Liver (tissue), 9 donors: ENCODE data around the gene GPR137C. TPM values are rescaled to one million over a fixed set of nuclear protein-coding genes. Genes with fewer than 3 reads are reported as not detected.

Experiments used
- DNase-seq: peaks from one replicate; pipeline ENCODE4 v3.0.0-alpha.2; 2017; ENCODE audit warnings: low spot score
- H3K27ac ChIP-seq, 2 donors: one replicate each; pipeline ENCODE4 v1.7.0; 2013; ENCODE audit warnings: inconsistent platforms in 2 of 2, low read length in 2 of 2, control low read depth in 1 of 2, low read depth in 1 of 2, mild to moderate bottlenecking in 1 of 2
- H3K27me3 ChIP-seq, 4 donors: one replicate each; pipeline versions ENCODE4 v1.6.1 to v1.7.0; 2013; ENCODE audit warnings: low read length in 3 of 4, inconsistent platforms in 1 of 4, mild to moderate bottlenecking in 1 of 4, moderate library complexity in 1 of 4; ENCODE audit not compliant: control insufficient read depth in 4 of 4, insufficient read depth in 4 of 4
- H3K36me3 ChIP-seq, 4 donors: one replicate each; pipeline versions ENCODE4 v1.6.1 to v1.7.0; 2013; ENCODE audit warnings: low read length in 3 of 4, mild to moderate bottlenecking in 3 of 4, low read depth in 1 of 4, moderate library complexity in 1 of 4; ENCODE audit not compliant: control insufficient read depth in 4 of 4, insufficient read depth in 3 of 4
- H3K4me1 ChIP-seq, 4 donors: one replicate each; pipeline versions ENCODE4 v1.6.1 to v1.7.0; 2013; ENCODE audit warnings: low read length in 3 of 4, mild to moderate bottlenecking in 3 of 4, moderate library complexity in 1 of 4; ENCODE audit not compliant: control insufficient read depth in 4 of 4, insufficient read depth in 4 of 4
- H3K4me3 ChIP-seq, 3 donors: one replicate each; pipeline versions ENCODE4 v1.6.1 to v1.7.0; 2013; ENCODE audit warnings: low read length in 3 of 3, control low read depth in 1 of 3, low read depth in 1 of 3, mild to moderate bottlenecking in 1 of 3
- H3K9ac ChIP-seq, 2 donors: one replicate each; pipeline ENCODE4 v1.7.0; 2013; ENCODE audit warnings: low read length in 2 of 2, mild to moderate bottlenecking in 2 of 2, moderate library complexity in 2 of 2, control low read depth in 1 of 2, low read depth in 1 of 2
- H3K9me3 ChIP-seq, 4 donors: one replicate each; pipeline versions ENCODE4 v1.6.1 to v1.7.0; 2013; ENCODE audit warnings: low read length in 3 of 4; ENCODE audit not compliant: control insufficient read depth in 4 of 4
- EGR1 ChIP-seq, 2 donors: IDR thresholded peaks; 2 replicates each; pipeline ENCODE4 v1.6.1; 2016 to 2018; ENCODE audit warnings: antibody characterized with exemption in 2 of 2, low read depth in 2 of 2
- GABPA ChIP-seq, 2 donors: IDR thresholded peaks in 1 of 2; conservative IDR thresholded peaks in 1 of 2; 2 replicates each; pipeline ENCODE4 v1.6.1; 2016; ENCODE audit warnings: antibody characterized with exemption in 2 of 2, mild to moderate bottlenecking in 1 of 2, moderate library complexity in 1 of 2
- HNF4A ChIP-seq, 2 donors: conservative IDR thresholded peaks; 2 replicates each; pipeline ENCODE4 v1.6.1; 2016; ENCODE audit warnings: antibody characterized with exemption in 2 of 2, mild to moderate bottlenecking in 2 of 2
- HNF4G ChIP-seq: IDR thresholded peaks from 2 replicates; pipeline ENCODE4 v1.6.1; 2016; ENCODE audit warnings: antibody characterized with exemption
- MAX ChIP-seq: IDR thresholded peaks from 2 replicates; pipeline ENCODE4 v1.6.1; 2016; ENCODE audit warnings: antibody characterized with exemption
- NR2F2 ChIP-seq: IDR thresholded peaks from 2 replicates; pipeline ENCODE4 v1.6.1; 2016; ENCODE audit warnings: antibody characterized with exemption
- RXRA ChIP-seq, 2 donors: IDR thresholded peaks; 2 replicates each; pipeline ENCODE4 v1.6.1; 2017 to 2018; ENCODE audit warnings: antibody characterized with exemption in 2 of 2, mild to moderate bottlenecking in 1 of 2
- SP1 ChIP-seq: IDR thresholded peaks from 2 replicates; pipeline ENCODE4 v1.6.1; 2018; ENCODE audit warnings: antibody characterized with exemption, mild to moderate bottlenecking
- WGBS: extraction: QIAGEN DNeasy Blood & Tissue Kit; methylation state at CpG from one replicate; pipeline ENCODE4 v1.1.7; 2013; 5-methylcytosine and 5-hydroxymethylcytosine counted together
- polyA plus RNA-seq, 2 donors: library from polyadenylated mRNA; stranded (reverse) in 1 of 2; unstranded in 1 of 2; fragments of 200-250 nt in 1 of 2; fragments of >200 nt in 1 of 2; fragmentation: Nextera tagmentation in 1 of 2; extraction: Ambion mirVana in 1 of 2; gene quantifications; one replicate each; pipeline versions ENCODE4 v1.2.1 to v1.2.3, GENCODE V29; 2013 to 2015
- total RNA-seq, 2 donors: library from RNA; depleted of rRNA; stranded (reverse); fragments of >200 nt; gene quantifications; one replicate each; pipeline ENCODE4 v1.2.3, GENCODE V29; 2014
- TF ChIP-seq, protein P1 (sequence below): IDR thresholded peaks from 2 replicates; pipeline ENCODE4 v1.6.1; 2016; ENCODE audit warnings: antibody characterized with exemption, mild to moderate bottlenecking
- donor health status: healthy.
- donor health status: healthy.
- donor health status: healthy.
- donor health status: healthy.
- donor health status: healthy.

GPR137C gene
- total and polyA plus RNA-seq, 4 donors, result 0.14 to 1.3 (median 0.33) TPM

DNA sequence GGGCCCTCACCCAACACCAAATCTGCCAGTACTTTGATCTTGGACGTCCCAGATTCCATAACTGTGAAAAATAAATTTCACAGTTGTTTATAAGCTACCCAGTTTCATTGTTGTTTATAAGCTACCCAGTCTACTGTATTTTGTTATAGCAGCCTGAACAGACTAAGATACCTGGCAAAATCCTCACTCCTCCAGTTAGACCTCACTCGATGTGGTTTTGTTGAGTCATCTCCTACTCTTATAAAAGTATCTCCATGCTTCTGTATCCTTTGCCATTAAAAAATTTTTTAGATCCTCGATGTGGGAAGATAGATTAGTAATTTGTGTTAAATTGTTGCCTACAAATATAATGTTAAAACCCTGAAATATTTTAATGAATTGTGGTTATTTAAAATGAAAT, 16.4 kb upstream of the GPR137C start (continued):
- TF ChIP-seq, protein P1, sequence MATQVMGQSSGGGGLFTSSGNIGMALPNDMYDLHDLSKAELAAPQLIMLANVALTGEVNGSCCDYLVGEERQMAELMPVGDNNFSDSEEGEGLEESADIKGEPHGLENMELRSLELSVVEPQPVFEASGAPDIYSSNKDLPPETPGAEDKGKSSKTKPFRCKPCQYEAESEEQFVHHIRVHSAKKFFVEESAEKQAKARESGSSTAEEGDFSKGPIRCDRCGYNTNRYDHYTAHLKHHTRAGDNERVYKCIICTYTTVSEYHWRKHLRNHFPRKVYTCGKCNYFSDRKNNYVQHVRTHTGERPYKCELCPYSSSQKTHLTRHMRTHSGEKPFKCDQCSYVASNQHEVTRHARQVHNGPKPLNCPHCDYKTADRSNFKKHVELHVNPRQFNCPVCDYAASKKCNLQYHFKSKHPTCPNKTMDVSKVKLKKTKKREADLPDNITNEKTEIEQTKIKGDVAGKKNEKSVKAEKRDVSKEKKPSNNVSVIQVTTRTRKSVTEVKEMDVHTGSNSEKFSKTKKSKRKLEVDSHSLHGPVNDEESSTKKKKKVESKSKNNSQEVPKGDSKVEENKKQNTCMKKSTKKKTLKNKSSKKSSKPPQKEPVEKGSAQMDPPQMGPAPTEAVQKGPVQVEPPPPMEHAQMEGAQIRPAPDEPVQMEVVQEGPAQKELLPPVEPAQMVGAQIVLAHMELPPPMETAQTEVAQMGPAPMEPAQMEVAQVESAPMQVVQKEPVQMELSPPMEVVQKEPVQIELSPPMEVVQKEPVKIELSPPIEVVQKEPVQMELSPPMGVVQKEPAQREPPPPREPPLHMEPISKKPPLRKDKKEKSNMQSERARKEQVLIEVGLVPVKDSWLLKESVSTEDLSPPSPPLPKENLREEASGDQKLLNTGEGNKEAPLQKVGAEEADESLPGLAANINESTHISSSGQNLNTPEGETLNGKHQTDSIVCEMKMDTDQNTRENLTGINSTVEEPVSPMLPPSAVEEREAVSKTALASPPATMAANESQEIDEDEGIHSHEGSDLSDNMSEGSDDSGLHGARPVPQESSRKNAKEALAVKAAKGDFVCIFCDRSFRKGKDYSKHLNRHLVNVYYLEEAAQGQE, result no peak
- TF ChIP-seq GABPA (IDR thresholded peaks at IDR 0.05 in 1 of 2, conservative IDR thresholded peaks at IDR 0.05 in 1 of 2) (no peak), HNF4G (no peak), EGR1 (IDR thresholded peaks at IDR 0.05; ENCODE audit: low read depth in 2 of 2) (no peak), SP1 (no peak), NR2F2 (no peak), HNF4A (conservative IDR thresholded peaks at IDR 0.05) (no peak)

DNA sequence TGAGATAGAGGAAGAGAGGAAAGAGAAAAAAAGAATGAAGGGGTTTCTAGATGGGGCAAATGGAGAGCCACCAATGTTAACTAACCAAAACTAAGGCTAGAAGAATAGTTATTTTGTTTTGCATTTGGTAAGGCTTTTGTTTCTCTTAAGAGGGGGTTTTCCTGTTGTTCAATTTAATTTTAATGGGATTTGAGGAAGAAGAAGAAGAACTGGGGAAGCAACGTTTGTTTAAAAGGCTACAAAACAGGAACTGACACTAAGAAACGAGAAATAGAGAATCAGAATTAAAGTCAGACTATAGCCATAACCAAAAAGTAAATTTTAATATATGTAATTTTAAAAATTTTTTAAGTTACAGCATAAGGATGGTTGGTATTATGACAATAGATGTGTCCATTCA, 14.0 kb upstream of the GPR137C start:
- Histone ChIP-seq H3K36me3 (peaks cover 9 to 32% (median 17%) of the 10 kb centered on the region in 4 donors), H3K27me3 (no peaks in the 10 kb centered on the region), H3K9me3 (no peaks in the 10 kb centered on the region), H3K27ac (no peak overlapping the region), H3K9ac (no peak overlapping the region), H3K4me3 (no peak overlapping the region), H3K4me1 (no peaks in the 10 kb centered on the region)
- WGBS, result 77% methylated on average over 2 of the region's 2 CpGs
- no peak for DNase-seq
- TF ChIP-seq MAX, result no peak
- TF ChIP-seq RXRA (IDR thresholded peaks at IDR 0.05), result no peak
- TF ChIP-seq NR2F2, result no peak

- H3K27me3 ChIP-seq, result no peaks in the 10 kb centered on the region
- no peak for DNase-seq
- H3K27ac ChIP-seq, result no peak overlapping the region
- 87% methylated on average over 7 of the region's 7 CpGs for WGBS
- H3K9me3 ChIP-seq, result no peaks in the 10 kb centered on the region
- H3K9ac ChIP-seq, result no peak overlapping the region
- peaks cover 0 to under 1% (median 0%) of the 10 kb centered on the region in 4 donors for H3K4me1 ChIP-seq
- TF ChIP-seq, protein P1, result no peak
- no peak for TF ChIP-seq SP1
- H3K36me3 ChIP-seq, result no peaks in the 10 kb centered on the region
- no peak overlapping the region for H3K4me3 ChIP-seq
Measured at GRCh38 chr14:52545584-52546317, 6.9 kb upstream of the GPR137C start.
